ENCODE data around the gene SYNE2.

Gene SYNE2

DNA sequence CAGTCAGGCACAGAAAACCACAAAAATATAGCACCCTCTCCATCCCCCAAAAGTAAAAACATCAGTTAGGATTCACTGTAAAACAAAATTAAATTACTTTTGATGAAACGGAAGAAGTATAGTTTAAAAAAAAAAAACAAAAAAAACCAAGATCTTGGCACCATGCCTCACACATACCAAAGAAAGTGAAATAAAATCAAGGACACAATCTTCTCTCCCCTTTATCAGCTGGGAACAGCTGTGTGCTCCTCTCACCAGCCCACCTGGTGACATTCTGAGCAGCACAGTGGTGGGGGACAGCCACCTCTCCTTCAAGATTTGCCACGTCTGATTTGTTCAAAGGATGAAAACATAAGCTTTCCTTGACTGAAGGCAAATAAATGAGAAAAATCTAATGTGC is 385.8 kb downstream of the SYNE2 start:
- Histone ChIP-seq H3K9me3 (ENCODE audit: control insufficient read depth in 1 of 2, low read length in 2 of 2) (no peaks in the 10 kb centered on the region), H3K9ac (ENCODE audit: low read depth in 1 of 2, low read length in 2 of 2) (no peak overlapping the region), H3K4me1 (ENCODE audit: control insufficient read depth in 1 of 2, insufficient read depth in 2 of 2, low read length in 2 of 2) (peaks cover 0 to 8% of the 10 kb centered on the region in 2 donors), H3K4me3 (ENCODE audit: low read depth in 1 of 2, low read length in 2 of 2) (no peak overlapping the region), H3K27me3 (ENCODE audit: control insufficient read depth in 1 of 2, insufficient read depth in 2 of 2, low read length in 2 of 2) (no peaks in the 10 kb centered on the region), H3K36me3 (ENCODE audit: control insufficient read depth in 1 of 2, insufficient read depth in 2 of 2, low read length in 2 of 2) (no peaks in the 10 kb centered on the region), H3K27ac (ENCODE audit: low read depth, low read length) (no peak overlapping the region)

DNA sequence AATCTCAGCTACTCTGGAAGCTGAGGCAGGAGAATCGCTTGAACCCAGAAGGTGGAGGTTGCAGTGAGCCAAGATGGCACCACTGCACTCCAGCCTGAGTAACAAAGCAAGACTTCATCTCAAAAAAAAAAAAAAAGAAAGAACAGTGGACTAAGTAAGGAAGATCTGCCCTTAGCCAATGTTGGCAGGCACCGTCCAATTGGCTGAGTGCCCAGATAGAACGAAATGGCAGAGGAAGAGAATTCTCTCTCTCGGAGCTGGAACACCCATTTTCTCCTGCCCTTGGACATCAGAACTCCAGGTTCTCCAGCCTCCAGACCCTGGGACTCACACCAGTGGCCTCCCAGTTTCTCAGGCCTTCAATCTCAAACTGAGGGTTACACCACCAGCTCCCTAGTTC is 391.5 kb downstream of the SYNE2 start:
- Histone ChIP-seq H3K9me3 (ENCODE audit: control insufficient read depth in 1 of 2, low read length in 2 of 2) (no peaks in the 10 kb centered on the region), H3K4me3 (ENCODE audit: low read depth in 1 of 2, low read length in 2 of 2) (no peak overlapping the region), H3K9ac (ENCODE audit: low read depth in 1 of 2, low read length in 2 of 2) (no peak overlapping the region), H3K27ac (ENCODE audit: low read depth, low read length) (no peak overlapping the region), H3K36me3 (ENCODE audit: control insufficient read depth in 1 of 2, insufficient read depth in 2 of 2, low read length in 2 of 2) (no peaks in the 10 kb centered on the region), H3K27me3 (ENCODE audit: control insufficient read depth in 1 of 2, insufficient read depth in 2 of 2, low read length in 2 of 2) (no peaks in the 10 kb centered on the region), H3K4me1 (ENCODE audit: control insufficient read depth in 1 of 2, insufficient read depth in 2 of 2, low read length in 2 of 2) (no peaks in the 10 kb centered on the region)

DNA sequence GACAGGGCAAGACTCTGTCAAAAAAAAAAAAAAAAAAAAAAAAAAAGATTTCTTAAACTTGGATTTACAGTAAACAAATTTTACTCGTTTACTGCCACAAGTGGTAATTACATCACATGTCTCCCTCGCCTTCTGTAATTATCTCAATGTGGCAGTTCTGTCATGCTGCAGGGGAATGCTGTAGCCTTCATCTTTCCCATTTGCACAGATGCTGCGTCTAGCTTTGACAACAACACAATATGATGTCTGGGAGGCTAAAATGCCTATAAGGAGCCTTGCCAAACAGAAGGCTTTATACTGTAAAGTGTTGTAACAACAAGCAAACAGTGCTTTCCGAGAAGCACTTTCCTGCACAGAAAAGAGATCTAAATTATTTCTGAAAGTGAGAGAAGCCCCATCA is 392.7 kb downstream of the SYNE2 start:
- Histone ChIP-seq H3K36me3 (ENCODE audit: control insufficient read depth in 1 of 2, insufficient read depth in 2 of 2, low read length in 2 of 2) (no peaks in the 10 kb centered on the region), H3K4me1 (ENCODE audit: control insufficient read depth in 1 of 2, insufficient read depth in 2 of 2, low read length in 2 of 2) (no peaks in the 10 kb centered on the region), H3K9me3 (ENCODE audit: control insufficient read depth in 1 of 2, low read length in 2 of 2) (no peaks in the 10 kb centered on the region), H3K9ac (ENCODE audit: low read depth in 1 of 2, low read length in 2 of 2) (no peak overlapping the region), H3K27ac (ENCODE audit: low read depth, low read length) (no peak overlapping the region), H3K4me3 (ENCODE audit: low read depth in 1 of 2, low read length in 2 of 2) (no peak overlapping the region), H3K27me3 (ENCODE audit: control insufficient read depth in 1 of 2, insufficient read depth in 2 of 2, low read length in 2 of 2) (no peaks in the 10 kb centered on the region)

DNA sequence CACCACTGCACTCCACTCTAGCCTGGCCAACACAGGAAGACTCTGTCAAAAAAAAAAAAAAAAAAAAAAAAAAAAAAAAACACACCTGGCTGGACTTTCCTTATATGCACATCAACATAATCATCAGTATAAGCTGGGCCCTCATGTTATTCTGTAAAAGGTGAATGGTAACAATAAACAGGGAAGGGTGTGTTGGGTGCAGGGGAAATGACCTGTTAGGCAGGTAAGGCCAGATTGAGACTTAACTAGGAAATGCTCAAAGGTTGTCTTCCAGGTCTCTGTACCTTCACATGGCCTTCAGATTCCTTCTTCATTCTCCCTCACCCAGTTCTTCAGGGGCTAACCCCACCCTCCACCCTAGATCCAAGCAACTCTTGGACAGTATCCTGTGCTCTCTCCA is 393.9 kb downstream of the SYNE2 start:
- Histone ChIP-seq H3K36me3 (ENCODE audit: control insufficient read depth in 1 of 2, insufficient read depth in 2 of 2, low read length in 2 of 2) (no peaks in the 10 kb centered on the region), H3K9me3 (ENCODE audit: control insufficient read depth in 1 of 2, low read length in 2 of 2) (no peaks in the 10 kb centered on the region), H3K27ac (ENCODE audit: low read depth, low read length) (no peak overlapping the region)

DNA sequence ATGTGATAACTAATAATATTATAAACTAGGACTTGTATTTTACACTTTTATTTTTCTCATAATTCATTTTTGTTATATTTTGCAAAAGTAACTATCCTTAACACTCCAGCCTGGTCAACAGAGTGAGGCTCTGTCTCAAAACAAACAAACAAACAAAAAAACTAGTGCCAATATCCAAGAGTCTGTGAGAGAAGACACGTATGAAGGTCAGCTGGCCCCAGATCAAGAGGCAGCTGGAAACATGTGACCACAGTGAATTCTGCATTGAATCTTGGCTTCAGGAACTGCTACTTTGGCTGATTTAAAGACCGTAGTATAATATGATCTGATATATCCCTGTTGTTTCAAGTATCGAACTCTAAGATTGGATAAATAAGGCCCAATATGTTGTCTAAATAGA is 394.4 kb downstream of the SYNE2 start:
- Histone ChIP-seq H3K9me3 (ENCODE audit: control insufficient read depth in 1 of 2, low read length in 2 of 2) (no peaks in the 10 kb centered on the region), H3K36me3 (ENCODE audit: control insufficient read depth in 1 of 2, insufficient read depth in 2 of 2, low read length in 2 of 2) (no peaks in the 10 kb centered on the region), H3K4me3 (ENCODE audit: low read depth in 1 of 2, low read length in 2 of 2) (no peak overlapping the region), H3K27ac (ENCODE audit: low read depth, low read length) (no peak overlapping the region), H3K9ac (ENCODE audit: low read depth in 1 of 2, low read length in 2 of 2) (no peak overlapping the region), H3K27me3 (ENCODE audit: control insufficient read depth in 1 of 2, insufficient read depth in 2 of 2, low read length in 2 of 2) (no peaks in the 10 kb centered on the region), H3K4me1 (ENCODE audit: control insufficient read depth in 1 of 2, insufficient read depth in 2 of 2, low read length in 2 of 2) (no peaks in the 10 kb centered on the region)

More for the DNA sequence above, 393.9 kb downstream of the SYNE2 start:
- Histone ChIP-seq H3K4me1 (ENCODE audit: control insufficient read depth in 1 of 2, insufficient read depth in 2 of 2, low read length in 2 of 2) (no peaks in the 10 kb centered on the region), H3K27me3 (ENCODE audit: control insufficient read depth in 1 of 2, insufficient read depth in 2 of 2, low read length in 2 of 2) (no peaks in the 10 kb centered on the region), H3K4me3 (ENCODE audit: low read depth in 1 of 2, low read length in 2 of 2) (no peak overlapping the region), H3K9ac (ENCODE audit: low read depth in 1 of 2, low read length in 2 of 2) (no peak overlapping the region)

DNA sequence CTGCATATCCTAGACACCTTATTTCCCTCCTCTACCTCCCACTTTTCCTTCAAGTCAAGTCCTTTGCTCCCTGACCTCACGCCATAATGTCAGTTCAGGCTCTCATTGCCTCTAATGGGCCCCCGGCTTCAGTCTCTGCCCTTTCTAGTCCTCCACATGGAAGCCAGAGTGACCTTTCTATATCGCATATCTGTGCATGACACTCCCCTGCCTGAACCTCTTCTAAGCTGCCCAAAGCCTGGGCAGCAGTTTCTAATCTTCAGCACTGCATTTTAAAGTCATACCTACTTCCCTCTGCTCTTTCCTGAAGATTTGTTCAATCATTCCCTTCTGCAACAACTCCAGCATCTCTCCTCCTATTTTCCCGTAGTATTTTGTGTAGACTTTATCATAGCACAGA is 395.9 kb downstream of the SYNE2 start:
- no peaks in the 10 kb centered on the region for H3K9me3 ChIP-seq (ENCODE audit: control insufficient read depth in 1 of 2, low read length in 2 of 2)
- no peak overlapping the region for H3K4me3 ChIP-seq (ENCODE audit: low read depth in 1 of 2, low read length in 2 of 2)
- no peak overlapping the region for H3K9ac ChIP-seq (ENCODE audit: low read depth in 1 of 2, low read length in 2 of 2)
- no peak overlapping the region for H3K27ac ChIP-seq (ENCODE audit: low read depth, low read length)
- no peaks in the 10 kb centered on the region for H3K27me3 ChIP-seq (ENCODE audit: control insufficient read depth in 1 of 2, insufficient read depth in 2 of 2, low read length in 2 of 2)
- H3K36me3 ChIP-seq (ENCODE audit: control insufficient read depth in 1 of 2, insufficient read depth in 2 of 2, low read length in 2 of 2): no peaks in the 10 kb centered on the region
- H3K4me1 ChIP-seq (ENCODE audit: control insufficient read depth in 1 of 2, insufficient read depth in 2 of 2, low read length in 2 of 2): no peaks in the 10 kb centered on the region

DNA sequence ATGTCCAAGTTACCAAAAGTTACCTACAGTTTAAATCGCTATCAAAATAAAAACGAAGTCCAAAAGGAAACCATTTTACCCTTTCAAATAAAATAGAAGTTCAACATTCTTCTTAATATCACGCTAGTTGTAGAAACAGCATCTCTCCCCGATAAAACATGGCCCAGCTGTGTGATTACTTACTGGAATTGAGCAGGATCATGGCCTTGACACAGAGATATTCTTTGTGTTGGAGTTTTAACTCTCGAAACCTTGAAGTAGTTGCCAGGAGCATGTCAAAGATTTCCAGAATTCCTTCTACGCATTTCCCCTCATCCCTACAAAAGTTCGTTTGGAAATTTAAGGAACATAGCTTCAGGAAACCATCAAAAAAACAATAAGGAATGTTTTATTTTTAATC is 396.6 kb downstream of the SYNE2 start:
- H3K9me3 ChIP-seq (ENCODE audit: control insufficient read depth in 1 of 2, low read length in 2 of 2): no peaks in the 10 kb centered on the region
- no peak overlapping the region for H3K9ac ChIP-seq (ENCODE audit: low read depth in 1 of 2, low read length in 2 of 2)
- no peaks in the 10 kb centered on the region for H3K36me3 ChIP-seq (ENCODE audit: control insufficient read depth in 1 of 2, insufficient read depth in 2 of 2, low read length in 2 of 2)
- no peak overlapping the region for H3K4me3 ChIP-seq (ENCODE audit: low read depth in 1 of 2, low read length in 2 of 2)
- no peaks in the 10 kb centered on the region for H3K4me1 ChIP-seq (ENCODE audit: control insufficient read depth in 1 of 2, insufficient read depth in 2 of 2, low read length in 2 of 2)
- H3K27ac ChIP-seq (ENCODE audit: low read depth, low read length): no peak overlapping the region
- no peaks in the 10 kb centered on the region for H3K27me3 ChIP-seq (ENCODE audit: control insufficient read depth in 1 of 2, insufficient read depth in 2 of 2, low read length in 2 of 2)

DNA sequence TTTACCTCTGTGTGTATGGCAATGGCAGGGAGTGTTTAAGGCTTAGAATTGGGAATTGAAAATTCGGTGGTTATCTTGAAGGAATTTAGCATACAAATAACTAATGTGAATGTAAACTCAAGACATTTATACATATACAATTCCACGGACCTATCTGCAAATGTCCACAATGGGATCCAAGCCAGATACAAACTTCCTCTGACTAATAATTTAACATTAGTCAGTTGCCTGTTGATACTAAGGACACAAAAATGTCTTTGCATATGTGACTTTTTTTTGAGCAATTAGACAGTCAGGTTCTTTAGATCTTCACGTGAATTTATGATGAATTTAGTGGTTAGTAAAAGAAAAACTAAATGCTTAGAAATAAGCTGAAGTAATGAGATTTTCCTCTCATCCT is 400.9 kb downstream of the SYNE2 start:
- Histone ChIP-seq H3K4me3 (ENCODE audit: low read depth in 1 of 2, low read length in 2 of 2) (no peak overlapping the region), H3K27ac (ENCODE audit: low read depth, low read length) (no peak overlapping the region), H3K27me3 (ENCODE audit: control insufficient read depth in 1 of 2, insufficient read depth in 2 of 2, low read length in 2 of 2) (no peaks in the 10 kb centered on the region), H3K9ac (ENCODE audit: low read depth in 1 of 2, low read length in 2 of 2) (no peak overlapping the region), H3K36me3 (ENCODE audit: control insufficient read depth in 1 of 2, insufficient read depth in 2 of 2, low read length in 2 of 2) (no peaks in the 10 kb centered on the region), H3K9me3 (ENCODE audit: control insufficient read depth in 1 of 2, low read length in 2 of 2) (no peaks in the 10 kb centered on the region), H3K4me1 (ENCODE audit: control insufficient read depth in 1 of 2, insufficient read depth in 2 of 2, low read length in 2 of 2) (no peaks in the 10 kb centered on the region)

DNA sequence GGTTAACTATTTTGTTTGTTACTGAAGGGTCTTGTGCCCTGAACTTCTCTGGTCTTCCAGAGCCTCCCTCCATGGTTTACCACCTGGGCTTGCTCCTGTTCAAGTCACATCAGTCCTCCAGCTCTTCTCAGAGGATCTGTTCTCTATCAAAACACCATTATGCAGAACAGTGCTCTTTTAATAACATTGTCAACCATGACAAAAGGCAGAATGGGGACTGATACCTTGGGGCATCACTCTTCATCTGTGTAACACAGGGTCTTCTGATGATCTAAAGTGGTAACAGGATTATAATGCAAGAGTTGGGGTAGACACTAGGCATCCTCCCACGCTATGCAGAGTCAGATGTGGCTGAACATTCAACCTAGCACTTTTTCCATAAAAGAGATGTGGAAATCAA is 403.0 kb downstream of the SYNE2 start:
- Histone ChIP-seq H3K27ac (ENCODE audit: low read depth, low read length) (no peak overlapping the region), H3K36me3 (ENCODE audit: control insufficient read depth in 1 of 2, insufficient read depth in 2 of 2, low read length in 2 of 2) (no peaks in the 10 kb centered on the region), H3K4me3 (ENCODE audit: low read depth in 1 of 2, low read length in 2 of 2) (no peak overlapping the region), H3K9ac (ENCODE audit: low read depth in 1 of 2, low read length in 2 of 2) (no peak overlapping the region), H3K27me3 (ENCODE audit: control insufficient read depth in 1 of 2, insufficient read depth in 2 of 2, low read length in 2 of 2) (no peaks in the 10 kb centered on the region), H3K9me3 (ENCODE audit: control insufficient read depth in 1 of 2, low read length in 2 of 2) (no peaks in the 10 kb centered on the region), H3K4me1 (ENCODE audit: control insufficient read depth in 1 of 2, insufficient read depth in 2 of 2, low read length in 2 of 2) (no peaks in the 10 kb centered on the region)

DNA sequence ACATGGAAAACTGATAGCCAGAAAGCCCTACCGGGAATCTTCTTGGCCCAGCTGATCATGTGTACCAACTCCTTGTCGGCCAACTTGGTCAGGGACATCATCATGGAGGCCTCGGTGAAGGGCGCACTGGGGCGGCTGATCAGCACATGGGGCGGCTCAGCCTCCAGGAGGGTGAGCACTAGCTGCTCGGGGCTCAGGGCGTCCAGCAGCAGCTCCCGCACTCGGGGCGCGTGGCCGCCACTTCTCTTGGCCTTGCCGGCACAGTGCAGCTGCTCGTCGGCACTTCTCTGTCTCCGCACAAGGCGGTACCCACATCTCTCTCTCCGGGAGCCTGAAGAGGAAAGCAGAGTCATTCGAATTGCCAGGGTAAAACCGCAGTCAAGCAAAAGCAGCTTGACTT is 407.6 kb downstream of the SYNE2 start:
- H3K4me3 ChIP-seq (ENCODE audit: low read depth in 1 of 2, low read length in 2 of 2): no peak overlapping the region
- H3K9me3 ChIP-seq (ENCODE audit: control insufficient read depth in 1 of 2, low read length in 2 of 2): no peaks in the 10 kb centered on the region
- no peaks in the 10 kb centered on the region for H3K36me3 ChIP-seq (ENCODE audit: control insufficient read depth in 1 of 2, insufficient read depth in 2 of 2, low read length in 2 of 2)
- H3K27me3 ChIP-seq (ENCODE audit: control insufficient read depth in 1 of 2, insufficient read depth in 2 of 2, low read length in 2 of 2): no peaks in the 10 kb centered on the region
- no peak overlapping the region for H3K27ac ChIP-seq (ENCODE audit: low read depth, low read length)
- H3K9ac ChIP-seq (ENCODE audit: low read depth in 1 of 2, low read length in 2 of 2): no peak overlapping the region
- no peaks in the 10 kb centered on the region for H3K4me1 ChIP-seq (ENCODE audit: control insufficient read depth in 1 of 2, insufficient read depth in 2 of 2, low read length in 2 of 2)

DNA sequence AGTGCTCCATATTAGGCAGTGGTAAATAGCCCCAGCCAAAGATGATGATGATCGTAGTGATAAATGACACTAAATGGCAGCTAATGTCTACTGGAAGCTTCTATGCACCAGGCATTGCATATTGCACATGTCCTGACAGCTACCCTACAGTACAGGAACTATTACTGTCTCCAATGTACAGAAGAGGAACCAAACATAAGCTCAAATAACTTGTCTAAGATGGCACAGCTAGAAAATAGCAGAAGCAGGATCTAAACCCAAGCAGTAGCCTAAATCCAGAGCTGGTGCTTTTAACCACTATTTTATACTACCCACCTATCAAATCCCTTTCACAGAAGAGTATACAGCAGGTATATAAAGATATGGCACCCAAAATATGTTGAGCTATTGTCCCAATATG is 412.4 kb downstream of the SYNE2 start:
- no peaks in the 10 kb centered on the region for H3K27me3 ChIP-seq (ENCODE audit: control insufficient read depth in 1 of 2, insufficient read depth in 2 of 2, low read length in 2 of 2)
- no peaks in the 10 kb centered on the region for H3K36me3 ChIP-seq (ENCODE audit: control insufficient read depth in 1 of 2, insufficient read depth in 2 of 2, low read length in 2 of 2)
- H3K4me1 ChIP-seq (ENCODE audit: control insufficient read depth in 1 of 2, insufficient read depth in 2 of 2, low read length in 2 of 2): no peaks in the 10 kb centered on the region
- H3K4me3 ChIP-seq (ENCODE audit: low read depth in 1 of 2, low read length in 2 of 2): no peak overlapping the region
- no peak overlapping the region for H3K9ac ChIP-seq (ENCODE audit: low read depth in 1 of 2, low read length in 2 of 2)
- H3K9me3 ChIP-seq (ENCODE audit: control insufficient read depth in 1 of 2, low read length in 2 of 2): no peaks in the 10 kb centered on the region
- no peak overlapping the region for H3K27ac ChIP-seq (ENCODE audit: low read depth, low read length)
